ENCODE results near the gene IL20RA.
"Not testable (repeated sequence)": the region's sequence is repeated elsewhere in the genome, so short reads cannot be mapped to it uniquely, and the experiment has no call there.

IL20RA gene

GRCh38 chr6:137005073-137005472 lies 39.7 kb downstream of the IL20RA start:
- DNase-seq, result no peak

- no peak for DNase-seq
Measured at GRCh38 chr6:137002505-137002904, 42.3 kb downstream of the IL20RA start.

- DNase-seq, result no peak
Measured at GRCh38 chr6:137001977-137002302, 42.8 kb downstream of the IL20RA start.

- DNase-seq, result no peak
Measured at GRCh38 chr6:137001299-137001976, 43.3 kb downstream of the IL20RA start.

- no peak for DNase-seq
Measured at GRCh38 chr6:137000825-137001224, 43.9 kb downstream of the IL20RA start.

GRCh38 chr6:136995521-136995920 lies 49.2 kb downstream of the IL20RA start:
- no peak for DNase-seq

- DNase-seq, result no peak
Measured at GRCh38 chr6:136994782-136995181, 50.0 kb downstream of the IL20RA start.

- DNase-seq, result no peak
Measured at GRCh38 chr6:136992113-136992512, 52.7 kb downstream of the IL20RA start.

- no peak for DNase-seq
Measured at GRCh38 chr6:136991646-136992045, 53.1 kb downstream of the IL20RA start.

- no peak for DNase-seq
Measured at GRCh38 chr6:136990754-136991153, 54.0 kb downstream of the IL20RA start.

- DNase-seq, result no peak
Measured at GRCh38 chr6:136990242-136990578, 54.6 kb downstream of the IL20RA start.

GRCh38 chr6:136989571-136990241 lies 55.1 kb downstream of the IL20RA start:
- DNase-seq, result no peak

- no peak for DNase-seq
Measured at GRCh38 chr6:136987526-136987925, 57.2 kb downstream of the IL20RA start.

- no peak for DNase-seq
Measured at GRCh38 chr6:136985502-136985901, 59.3 kb downstream of the IL20RA start.

- DNase-seq, result no peak
Measured at GRCh38 chr6:136984578-136984977, 60.2 kb downstream of the IL20RA start.

- no peak for DNase-seq
Measured at GRCh38 chr6:136983687-136984086, 61.1 kb downstream of the IL20RA start.

GRCh38 chr6:136982928-136983327 lies 61.8 kb downstream of the IL20RA start:
- DNase-seq, result no peak

- DNase-seq, result no peak
Measured at GRCh38 chr6:136980070-136980469, 64.7 kb downstream of the IL20RA start.

GRCh38 chr6:136979206-136979605 lies 65.6 kb downstream of the IL20RA start:
- no peak for DNase-seq

- DNase-seq, result no peak
Measured at GRCh38 chr6:136977075-136977474, 67.7 kb downstream of the IL20RA start.

GRCh38 chr6:136975089-136975715 lies 69.6 kb downstream of the IL20RA start:
- DNase-seq, result no peak

GRCh38 chr6:136973781-136974180 lies 71.0 kb downstream of the IL20RA start:
- DNase-seq, result not testable (repeated sequence)

GRCh38 chr6:136971609-136972008 lies 73.2 kb downstream of the IL20RA start:
- no peak for DNase-seq

GRCh38 chr6:136969930-136970329 lies 74.8 kb downstream of the IL20RA start:
- DNase-seq, result no peak

All from inflammatory macrophage (primary cell).